Astrocyte of the cerebellum (primary cell): ENCODE measurements around the gene CAPN9.
"Not testable (repeated sequence)": the region's sequence is repeated elsewhere in the genome, so short reads cannot be mapped to it uniquely, and the experiment has no call there.

Experiments
- DNase-seq: peaks from one replicate; pipeline ENCODE4 v3.0.0-alpha.2; 2011; ENCODE audit warnings: low read depth
- H3K4me3 ChIP-seq: 2 replicates; pipeline ENCODE4 v1.5.1; 2011; ENCODE audit warnings: mild to moderate bottlenecking, low read depth, low read length, moderate library complexity
- in situ Hi-C: cut with HindIII; loops from 2 replicates; pipeline ENCODE4 v1.10.0; 2017; ENCODE audit warnings: low sequenced_read_pairs
- TF ChIP-seq, protein P1 (sequence below): IDR thresholded peaks from 2 replicates; pipeline ENCODE4 v1.5.1; 2012; ENCODE audit warnings: low read length, low read depth, moderate library complexity, mild to moderate bottlenecking; ENCODE audit errors: missing control alignments

CAPN9 gene

GRCh38 chr1:230760360-230760827 lies 13.2 kb downstream of the CAPN9 start:
- in situ Hi-C loops, result no loop called here
- TF ChIP-seq, protein P1, sequence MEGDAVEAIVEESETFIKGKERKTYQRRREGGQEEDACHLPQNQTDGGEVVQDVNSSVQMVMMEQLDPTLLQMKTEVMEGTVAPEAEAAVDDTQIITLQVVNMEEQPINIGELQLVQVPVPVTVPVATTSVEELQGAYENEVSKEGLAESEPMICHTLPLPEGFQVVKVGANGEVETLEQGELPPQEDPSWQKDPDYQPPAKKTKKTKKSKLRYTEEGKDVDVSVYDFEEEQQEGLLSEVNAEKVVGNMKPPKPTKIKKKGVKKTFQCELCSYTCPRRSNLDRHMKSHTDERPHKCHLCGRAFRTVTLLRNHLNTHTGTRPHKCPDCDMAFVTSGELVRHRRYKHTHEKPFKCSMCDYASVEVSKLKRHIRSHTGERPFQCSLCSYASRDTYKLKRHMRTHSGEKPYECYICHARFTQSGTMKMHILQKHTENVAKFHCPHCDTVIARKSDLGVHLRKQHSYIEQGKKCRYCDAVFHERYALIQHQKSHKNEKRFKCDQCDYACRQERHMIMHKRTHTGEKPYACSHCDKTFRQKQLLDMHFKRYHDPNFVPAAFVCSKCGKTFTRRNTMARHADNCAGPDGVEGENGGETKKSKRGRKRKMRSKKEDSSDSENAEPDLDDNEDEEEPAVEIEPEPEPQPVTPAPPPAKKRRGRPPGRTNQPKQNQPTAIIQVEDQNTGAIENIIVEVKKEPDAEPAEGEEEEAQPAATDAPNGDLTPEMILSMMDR, result no peak
- no peak for DNase-seq
- H3K4me3 ChIP-seq, result no peak overlapping the region

GRCh38 chr1:230761443-230762167 lies 14.4 kb downstream of the CAPN9 start:
- TF ChIP-seq, protein P1, result no peak
- in situ Hi-C loops, result no loop called here
- DNase-seq, result no peak
- H3K4me3 ChIP-seq, result no peak overlapping the region

GRCh38 chr1:230763927-230764591 lies 16.9 kb downstream of the CAPN9 start:
- H3K4me3 ChIP-seq, result no peak overlapping the region
- no peak for DNase-seq
- in situ Hi-C loops, result no loop called here
- TF ChIP-seq, protein P1, result no peak

GRCh38 chr1:230766318-230766717 lies 19.1 kb downstream of the CAPN9 start:
- H3K4me3 ChIP-seq, result no peak overlapping the region
- TF ChIP-seq, protein P1, result no peak
- in situ Hi-C loops, result no loop called here
- DNase-seq, result no peak

DNA sequence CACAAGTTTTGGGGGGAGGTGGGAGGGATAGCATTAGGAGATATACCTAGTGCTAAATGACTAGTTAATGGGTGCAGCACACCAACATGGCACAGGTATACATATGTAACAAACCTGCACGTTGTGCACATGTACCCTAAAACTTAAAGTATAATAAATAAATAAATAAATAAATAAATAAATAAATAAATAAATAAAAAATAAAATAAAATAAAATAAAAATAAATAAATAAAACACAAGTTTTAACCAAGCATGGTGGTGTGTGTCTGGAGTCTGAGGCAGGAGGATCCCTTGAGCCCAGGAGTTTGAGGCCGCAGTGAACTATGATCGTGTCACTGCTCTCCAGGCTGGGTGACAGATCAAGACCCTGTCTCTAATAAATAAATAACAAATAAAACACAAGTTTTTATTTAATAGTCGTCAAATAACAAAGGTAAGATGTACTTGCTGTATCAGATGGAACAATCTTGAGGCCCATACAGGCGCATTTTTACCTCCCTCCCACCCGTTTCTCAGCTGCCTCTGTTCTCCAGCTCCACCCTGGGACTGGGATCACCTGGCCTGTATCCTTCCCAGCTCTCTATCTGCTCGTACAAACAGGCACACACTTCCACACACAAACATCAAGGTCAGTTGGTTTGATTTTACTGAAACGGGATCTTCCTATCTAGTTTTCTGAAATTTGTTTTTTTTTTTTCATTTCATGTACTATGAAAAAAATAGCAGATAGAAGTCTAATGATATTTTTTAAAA lies 20.8 kb downstream of the CAPN9 start:
- in situ Hi-C loops, DNase-seq, H3K4me3 ChIP-seq: not testable (repeated sequence)

DNA sequence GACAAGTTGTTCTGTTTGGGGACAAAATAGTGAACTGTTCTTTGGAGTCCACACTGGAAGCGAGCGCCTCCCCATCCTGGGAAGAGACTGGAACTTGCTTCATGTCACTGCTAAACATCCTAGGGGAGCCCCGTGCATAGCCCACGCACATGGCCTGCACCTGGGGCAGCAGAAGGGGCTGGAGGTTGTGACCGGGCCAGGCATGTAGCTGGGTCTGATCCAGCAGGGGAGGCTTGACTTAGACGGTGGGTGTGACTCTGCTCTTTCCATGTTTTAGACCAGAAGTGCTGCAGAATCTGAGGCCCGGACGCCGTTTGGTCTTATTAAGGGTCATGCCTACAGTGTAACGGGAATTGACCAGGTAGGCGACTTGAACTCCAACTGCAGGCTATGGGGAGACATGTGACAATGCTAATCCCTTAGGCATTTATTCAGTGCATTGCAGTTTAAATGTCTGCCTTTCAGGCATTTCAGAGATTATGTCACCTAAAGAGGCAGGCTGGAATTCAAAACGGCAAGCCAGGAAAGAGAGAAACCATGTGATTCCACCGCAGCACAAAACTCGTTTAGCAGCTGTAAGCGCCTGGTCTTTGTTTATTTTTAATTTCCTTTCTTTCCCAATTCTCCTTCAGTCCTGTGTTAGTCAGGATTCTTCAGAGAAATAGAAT lies 21.8 kb downstream of the CAPN9 start:
- no peak overlapping the region for H3K4me3 ChIP-seq
- in situ Hi-C loops, result no loop called here
- no peak for DNase-seq
- TF ChIP-seq, protein P1, result no peak
